DOHH2 (cell line): ENCODE data around the gene CDH22.

ENCODE experiments used
- CTCF ChIP-seq: fragments of 200-600 bp; sonication (generic); IDR thresholded peaks from one replicate; pipeline ENCODE4 v1.5.1; 2014; ENCODE audit warnings: antibody characterized with exemption, mild to moderate bottlenecking, low read depth, low read length; ENCODE audit not compliant: poor library complexity, severe bottlenecking
- EZH2phosphoT487 ChIP-seq: fragments of 200-600 bp; sonication (generic); IDR thresholded peaks from 2 replicates; pipeline ENCODE4 v1.6.1; 2017; ENCODE audit warnings: borderline replicate concordance, mild to moderate bottlenecking, antibody characterized with exemption, low read length, moderate library complexity, mixed read lengths

- TF ChIP-seq CTCF (no peak), EZH2phosphoT487 (no peak)
These were observed 96.0 kb downstream of the CDH22 start for GRCh38 chr20:46212252-46212651.
